ENCODE measurements around the gene TCAP.

- TF ChIP-seq CTCF (IDR thresholded peaks at IDR 0.05) (no peak), POLR2AphosphoS5 (IDR thresholded peaks at IDR 0.05; ENCODE audit: low read depth, low read length) (no peak), REST (IDR thresholded peaks at IDR 0.05; ENCODE audit: insufficient read depth in 1 of 2, low read depth in 2 of 2, low read length in 1 of 2) (no peak), SIN3A (IDR thresholded peaks at IDR 0.05; ENCODE audit: borderline replicate concordance, insufficient read depth, low read depth, low read length) (no peak)
Measured at GRCh38 chr17:39715375-39716072, 50.4 kb downstream of the TCAP start.
